Endothelial cell of umbilical vein (primary cell): ENCODE measurements around the gene TMEM209. TPM values are rescaled to one million over a fixed set of nuclear protein-coding genes. Genes with fewer than 3 reads are reported as not detected.
"Not testable (repeated sequence)": the region's sequence is repeated elsewhere in the genome, so short reads cannot be mapped to it uniquely, and the experiment has no call there.

Experiments used
- BruUV-seq: library from RNA; stranded (reverse); fragments of 400-500 nt; replicated peaks from 2 replicates; lab custom pipeline; 2021; lab: Mats Ljungman, UMichigan
- CTCF ChIA-PET: fragments of 300-600, 350-600 bp; sonication (Branson Sonifier 250); formaldehyde crosslinking; loops from one replicate; lab custom pipeline; 2021; ENCODE audit warnings: antibody characterized with exemption, inconsistent platforms; lab: Charles Lee
- POLR2A ChIA-PET: fragments of 300-600, 350-600 bp; sonication (Branson Sonifier 250); formaldehyde crosslinking; loops from one replicate; lab custom pipeline; 2021; ENCODE audit warnings: antibody characterized with exemption, inconsistent platforms; lab: Charles Lee
- DNase-seq: peaks from one replicate; pipeline ENCODE4 v3.0.0-alpha.2; 2011; ENCODE audit warnings: low read depth, low spot score
- FAIRE-seq: peaks from 2 replicates; lab custom pipeline; 2011; peaks lifted over from hg19 to GRCh38; lab: Jason Lieb, UNC
- H2AFZ ChIP-seq: 2 replicates; pipeline ENCODE4 v1.6.0; 2012; ENCODE audit warnings: low read depth, low read length, control low read depth, inconsistent platforms
- H3K27ac ChIP-seq: 2 replicates; pipeline ENCODE4 v1.5.1; 2011; ENCODE audit warnings: low read depth, mild to moderate bottlenecking, control low read depth, low read length, moderate library complexity; ENCODE audit not compliant: insufficient read depth
- H3K27me3 ChIP-seq, 2 experiments: 2 replicates each; pipeline versions ENCODE4 v1.6.0 to v1.6.1; 2011; ENCODE audit warnings: low read length in 2 of 2, mixed read lengths in 1 of 2; ENCODE audit not compliant: control insufficient read depth in 2 of 2, insufficient read depth in 2 of 2
- H3K36me3 ChIP-seq, 2 experiments: 2 replicates in 1 of 2; 3 replicates in 1 of 2; pipeline ENCODE4 v1.5.1; 2011; ENCODE audit warnings: low read length in 2 of 2, mild to moderate bottlenecking in 1 of 2, moderate library complexity in 1 of 2; ENCODE audit not compliant: control insufficient read depth in 2 of 2, insufficient read depth in 2 of 2; ENCODE audit errors: extremely low read depth in 1 of 2
- H3K4me1 ChIP-seq: 3 replicates; pipeline ENCODE4 v1.5.1; 2011; ENCODE audit warnings: mild to moderate bottlenecking, low read length; ENCODE audit not compliant: control insufficient read depth, insufficient read depth; ENCODE audit errors: extremely low read depth
- H3K4me2 ChIP-seq: 2 replicates; pipeline ENCODE4 v1.6.1; 2011; ENCODE audit warnings: low read length, control low read depth, mixed read lengths; ENCODE audit not compliant: insufficient read depth
- H3K4me3 ChIP-seq, 3 experiments: fragments of 200-600 bp in 1 of 3; sonication (generic), shearing (Covaris generic) in 1 of 3; replicated peaks in 1 of 3; 2 replicates each; pipeline ENCODE4 v1.5.1; 2011 to 2016; ENCODE audit warnings: control low read depth in 3 of 3, low read length in 3 of 3, mild to moderate bottlenecking in 2 of 3, inconsistent platforms in 1 of 3, low read depth in 1 of 3, moderate library complexity in 1 of 3; ENCODE audit not compliant: insufficient read depth in 1 of 3
- H3K79me2 ChIP-seq: 2 replicates; pipeline ENCODE4 v1.6.0; 2012; ENCODE audit warnings: low read length, inconsistent platforms; ENCODE audit not compliant: control insufficient read depth, insufficient read depth
- H3K9ac ChIP-seq: replicated peaks from 2 replicates; pipeline ENCODE3; 2011; ENCODE audit warnings: low read length, control low read depth; ENCODE audit not compliant: insufficient read depth; ENCODE audit errors: extremely low read depth
- H3K9me1 ChIP-seq: replicated peaks from 3 replicates; pipeline ENCODE4 v1.6.0; 2011; ENCODE audit warnings: mild to moderate bottlenecking, low read length; ENCODE audit not compliant: control insufficient read depth, insufficient read depth; ENCODE audit errors: extremely low read depth
- H3K9me3 ChIP-seq: replicated peaks from 2 replicates; pipeline ENCODE4 v1.5.1; 2012; ENCODE audit warnings: low read length, inconsistent platforms; ENCODE audit not compliant: control insufficient read depth, insufficient read depth
- H4K20me1 ChIP-seq: replicated peaks from 2 replicates; pipeline ENCODE3; 2011; ENCODE audit warnings: mild to moderate bottlenecking, low read length; ENCODE audit not compliant: control insufficient read depth, insufficient read depth; ENCODE audit errors: extremely low read depth
- EZH2 ChIP-seq: IDR thresholded peaks from 2 replicates; pipeline ENCODE4 v1.6.1; 2012; ENCODE audit warnings: borderline replicate concordance, low read depth, mild to moderate bottlenecking, moderate library complexity, low read length, inconsistent platforms; ENCODE audit not compliant: severe bottlenecking
- FOS ChIP-seq: IDR thresholded peaks from 2 replicates; pipeline ENCODE4 v1.6.1; 2011; ENCODE audit warnings: mild to moderate bottlenecking, low read length, moderate library complexity, borderline replicate concordance; ENCODE audit not compliant: insufficient read depth
- GATA2 ChIP-seq: IDR thresholded peaks from 2 replicates; pipeline ENCODE4 v1.7.0; 2011; ENCODE audit warnings: low read depth, mild to moderate bottlenecking, moderate library complexity, mixed read lengths, low read length; ENCODE audit not compliant: insufficient read length, insufficient read depth
- JUN ChIP-seq: IDR thresholded peaks from 2 replicates; pipeline ENCODE4 v1.6.1; 2011; ENCODE audit warnings: borderline replicate concordance, low read depth; ENCODE audit not compliant: insufficient read length, insufficient read depth
- POLR2A ChIP-seq: IDR thresholded peaks from 2 replicates; pipeline ENCODE4 v1.6.1; 2012; ENCODE audit warnings: low read depth, mild to moderate bottlenecking, control low read depth, low read length
- POLR2AphosphoS5 ChIP-seq: IDR thresholded peaks from 2 replicates; pipeline ENCODE4 v1.6.1; 2012; ENCODE audit warnings: low read depth, mild to moderate bottlenecking, control low read depth, low read length, moderate library complexity; ENCODE audit not compliant: insufficient read depth
- dilution Hi-C: fragments of 300-500 bp; cut with MboI; formaldehyde crosslinking; loops from one replicate; pipeline ENCODE4 v1.15.0; 2019; ENCODE audit warnings: low sequenced_read_pairs; ENCODE audit not compliant: extremely low pct_ligation_motif_present
- intact Hi-C: fragments of 100-400 bp; cut with micrococcal nuclease; formaldehyde crosslinking; loops from one replicate; pipeline ENCODE4 v1.10.0; 2022
- polyA plus RNA-seq, 4 experiments: library from polyadenylated mRNA; depleted of rRNA in 3 of 4; stranded (reverse) in 3 of 4; unstranded in 1 of 4; fragments of >200 nt; gene quantifications; 2 replicates each; pipeline versions ENCODE4 v1.2.1 to v1.2.3, GENCODE V29; 2011 to 2012; ENCODE audit warnings: missing spikeins in 1 of 4
- total RNA-seq: library from RNA; stranded (reverse); gene quantifications from 2 replicates; pipeline ENCODE4 v1.2.3, GENCODE V29; 2021
- TF ChIP-seq, protein P1 (sequence below), 2 donors: IDR thresholded peaks; 1 replicate in 1 of 2; 2 replicates in 1 of 2; pipeline ENCODE4 v1.5.1; 2011; ENCODE audit warnings: low read length in 2 of 2, mild to moderate bottlenecking in 2 of 2, moderate library complexity in 2 of 2, control low read depth in 1 of 2, inconsistent platforms in 1 of 2, low read depth in 1 of 2; ENCODE audit not compliant: insufficient read depth in 1 of 2; ENCODE audit errors: extremely low read depth in 1 of 2

Gene TMEM209
- total and polyA plus RNA-seq, 2 donors (not counting 3 experiments of a cell fraction or from before 2014, with no cell fraction given): 13.0 to 16.6 TPM

DNA sequence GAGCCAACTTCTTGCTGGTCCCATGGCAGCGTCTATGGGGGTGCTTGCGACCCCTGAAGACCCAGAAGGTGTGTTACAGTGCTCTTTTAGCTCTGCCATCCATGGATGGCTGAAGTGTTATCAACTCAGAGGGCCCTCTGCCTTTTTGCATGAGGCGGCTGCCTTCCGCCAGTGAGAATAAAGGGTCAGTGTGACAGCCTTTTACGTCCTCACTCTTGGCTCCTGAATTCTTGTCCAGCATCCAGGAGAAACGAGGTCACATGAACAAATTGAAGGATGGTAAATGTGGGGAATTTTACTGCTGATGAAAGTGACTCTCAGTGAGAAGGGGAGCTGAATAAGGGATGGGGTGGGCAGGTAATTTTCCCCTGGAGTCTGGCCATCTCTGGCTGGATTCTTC is 26.6 kb upstream of the TMEM209 start:
- Histone ChIP-seq H3K9ac (no peak overlapping the region), H3K79me2 (no peaks in the 10 kb centered on the region), H3K27ac (no peak overlapping the region), H3K36me3 (no peaks in the 10 kb centered on the region), H3K9me3 (no peaks in the 10 kb centered on the region), H3K27me3 (peaks cover 2 to 4% of the 10 kb centered on the region in 2 experiments), H3K4me1 (no peaks in the 10 kb centered on the region), H2AFZ (no peak overlapping the region), H4K20me1 (no peaks in the 10 kb centered on the region), H3K9me1 (no peaks in the 10 kb centered on the region), H3K4me3 (no peak overlapping the region), H3K4me2 (no peak overlapping the region)
- intact Hi-C loops: no loop called here
- TF ChIP-seq POLR2AphosphoS5 (no peak), FOS (no peak), POLR2A (no peak), GATA2 (no peak), EZH2 (no peak), JUN (no peak)
- TF ChIP-seq, protein P1, sequence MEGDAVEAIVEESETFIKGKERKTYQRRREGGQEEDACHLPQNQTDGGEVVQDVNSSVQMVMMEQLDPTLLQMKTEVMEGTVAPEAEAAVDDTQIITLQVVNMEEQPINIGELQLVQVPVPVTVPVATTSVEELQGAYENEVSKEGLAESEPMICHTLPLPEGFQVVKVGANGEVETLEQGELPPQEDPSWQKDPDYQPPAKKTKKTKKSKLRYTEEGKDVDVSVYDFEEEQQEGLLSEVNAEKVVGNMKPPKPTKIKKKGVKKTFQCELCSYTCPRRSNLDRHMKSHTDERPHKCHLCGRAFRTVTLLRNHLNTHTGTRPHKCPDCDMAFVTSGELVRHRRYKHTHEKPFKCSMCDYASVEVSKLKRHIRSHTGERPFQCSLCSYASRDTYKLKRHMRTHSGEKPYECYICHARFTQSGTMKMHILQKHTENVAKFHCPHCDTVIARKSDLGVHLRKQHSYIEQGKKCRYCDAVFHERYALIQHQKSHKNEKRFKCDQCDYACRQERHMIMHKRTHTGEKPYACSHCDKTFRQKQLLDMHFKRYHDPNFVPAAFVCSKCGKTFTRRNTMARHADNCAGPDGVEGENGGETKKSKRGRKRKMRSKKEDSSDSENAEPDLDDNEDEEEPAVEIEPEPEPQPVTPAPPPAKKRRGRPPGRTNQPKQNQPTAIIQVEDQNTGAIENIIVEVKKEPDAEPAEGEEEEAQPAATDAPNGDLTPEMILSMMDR (IDR thresholded peaks at IDR 0.05; ENCODE audit: extremely low read depth in 1 of 2, insufficient read depth in 1 of 2, low read depth in 1 of 2, low read length in 2 of 2): no peak
- ChIA-PET CTCF (interaction anchor here (1.4 to 1.6 kb wide), 2 partner anchors 9 to 169 kb away, joined by 3 to 4 read pairs; no protein-coding TSS in a partner anchor), POLR2A (no interaction called here)
- DNase-seq: no peak
- FAIRE-seq: no peak
- BruUV-seq: no TSS peak
- dilution Hi-C loops: no loop called here

DNA sequence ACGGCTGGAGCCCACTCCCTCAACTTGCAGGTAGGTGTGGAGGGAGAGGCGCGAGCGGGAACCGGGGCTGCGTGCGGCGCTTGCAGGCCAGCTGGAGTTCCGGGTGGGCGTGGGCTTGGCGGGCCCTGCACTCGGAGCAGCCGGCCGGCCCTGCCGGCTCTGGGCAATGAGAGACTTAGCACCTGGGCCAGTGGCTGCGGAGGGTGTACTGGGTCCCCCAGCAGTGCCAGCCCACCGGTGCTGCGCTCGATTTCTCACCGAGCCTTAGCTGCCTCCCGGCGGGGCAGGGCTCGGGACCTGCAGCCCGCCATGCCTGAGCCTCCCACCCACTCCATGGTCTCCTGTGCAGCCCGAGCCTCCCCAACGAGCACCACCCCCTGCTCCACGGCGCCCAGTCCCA is 24.8 kb upstream of the TMEM209 start:
- dilution Hi-C loops, H4K20me1 ChIP-seq, CTCF ChIA-PET, FAIRE-seq, DNase-seq, H3K4me2 ChIP-seq, POLR2A ChIA-PET, H3K4me1 ChIP-seq, BruUV-seq, H2AFZ ChIP-seq, H3K27me3 ChIP-seq, H3K27ac ChIP-seq, intact Hi-C loops, H3K9me3 ChIP-seq, H3K9ac ChIP-seq, H3K79me2 ChIP-seq, H3K9me1 ChIP-seq, H3K4me3 ChIP-seq, H3K36me3 ChIP-seq: not testable (repeated sequence)
